ENCODE measurements around the gene CACNG8. TPM values are rescaled to one million over a fixed set of nuclear protein-coding genes. Genes with fewer than 3 reads are reported as not detected.

Gene CACNG8
- total and polyA plus RNA-seq, 2 donors = 0.05 TPM; not detected in 1

GRCh38 chr19:53958823-53959757, 3.6 kb upstream of the CACNG8 start:
- no peak for DNase-seq (ENCODE audit: low read depth in 6 of 9, low spot score in 9 of 9)
- 6% methylated on average over 22 of the region's 22 CpGs for WGBS

GRCh38 chr19:53960187-53960586, 2.5 kb upstream of the CACNG8 start:
- H3K27me3 ChIP-seq (ENCODE audit: control insufficient read depth in 2 of 2, insufficient read depth in 1 of 2, low read length in 1 of 2) = peaks cover 46 to 80% of the 10 kb centered on the region in 2 donors
- no peak overlapping the region for H3K4me3 ChIP-seq (ENCODE audit: low read length in 2 of 2)
- DNase-seq (ENCODE audit: low read depth in 6 of 9, low spot score in 9 of 9) = no peak

More at GRCh38 chr19:53958823-53959757, 3.6 kb upstream of the CACNG8 start:
- no peaks in the 10 kb centered on the region for H3K36me3 ChIP-seq (ENCODE audit: control insufficient read depth in 2 of 2, insufficient read depth in 2 of 2, low read length in 1 of 2)
- H3K4me3 ChIP-seq (ENCODE audit: low read length in 2 of 2) = no peak overlapping the region
- H3K9me3 ChIP-seq (ENCODE audit: control insufficient read depth in 2 of 2, insufficient read depth in 1 of 2, low read length in 1 of 2) = no peaks in the 10 kb centered on the region
- H3K27ac ChIP-seq (ENCODE audit: low read depth in 1 of 2, low read length in 1 of 2) = no peak overlapping the region
- H3K4me1 ChIP-seq (ENCODE audit: control insufficient read depth in 2 of 2, insufficient read depth in 2 of 2, low read length in 2 of 2) = no peaks in the 10 kb centered on the region
- H3K27me3 ChIP-seq (ENCODE audit: control insufficient read depth in 2 of 2, insufficient read depth in 1 of 2, low read length in 1 of 2) = peaks cover 46 to 69% of the 10 kb centered on the region in 2 donors

GRCh38 chr19:53960886-53961285, 1.9 kb upstream of the CACNG8 start:
- H3K4me1 ChIP-seq (ENCODE audit: control insufficient read depth in 2 of 2, insufficient read depth in 2 of 2, low read length in 2 of 2) = no peaks in the 10 kb centered on the region
- no peak overlapping the region for H3K4me3 ChIP-seq (ENCODE audit: low read length in 2 of 2)
- H3K9me3 ChIP-seq (ENCODE audit: control insufficient read depth in 2 of 2, insufficient read depth in 1 of 2, low read length in 1 of 2) = no peaks in the 10 kb centered on the region
- H3K27ac ChIP-seq (ENCODE audit: low read depth in 1 of 2, low read length in 1 of 2) = no peak overlapping the region
- H3K36me3 ChIP-seq (ENCODE audit: control insufficient read depth in 2 of 2, insufficient read depth in 2 of 2, low read length in 1 of 2) = no peaks in the 10 kb centered on the region
- DNase-seq (ENCODE audit: low read depth in 6 of 9, low spot score in 9 of 9) = no peak
- WGBS = 6% methylated on average over 8 of the region's 8 CpGs
- peaks cover 46 to 82% of the 10 kb centered on the region in 2 donors for H3K27me3 ChIP-seq (ENCODE audit: control insufficient read depth in 2 of 2, insufficient read depth in 1 of 2, low read length in 1 of 2)

More at GRCh38 chr19:53960187-53960586, 2.5 kb upstream of the CACNG8 start:
- H3K4me1 ChIP-seq (ENCODE audit: control insufficient read depth in 2 of 2, insufficient read depth in 2 of 2, low read length in 2 of 2) = no peaks in the 10 kb centered on the region
- H3K9me3 ChIP-seq (ENCODE audit: control insufficient read depth in 2 of 2, insufficient read depth in 1 of 2, low read length in 1 of 2) = no peaks in the 10 kb centered on the region
- H3K36me3 ChIP-seq (ENCODE audit: control insufficient read depth in 2 of 2, insufficient read depth in 2 of 2, low read length in 1 of 2) = no peaks in the 10 kb centered on the region
- no peak overlapping the region for H3K27ac ChIP-seq (ENCODE audit: low read depth in 1 of 2, low read length in 1 of 2)
- 7% methylated on average over 10 of the region's 10 CpGs for WGBS

GRCh38 chr19:53961523-53962356, 997 bp upstream of the CACNG8 start:
- Histone ChIP-seq H3K27ac (ENCODE audit: low read depth in 1 of 2, low read length in 1 of 2) (no peak overlapping the region), H3K36me3 (ENCODE audit: control insufficient read depth in 2 of 2, insufficient read depth in 2 of 2, low read length in 1 of 2) (no peaks in the 10 kb centered on the region), H3K4me1 (ENCODE audit: control insufficient read depth in 2 of 2, insufficient read depth in 2 of 2, low read length in 2 of 2) (no peaks in the 10 kb centered on the region), H3K9me3 (ENCODE audit: control insufficient read depth in 2 of 2, insufficient read depth in 1 of 2, low read length in 1 of 2) (no peaks in the 10 kb centered on the region), H3K4me3 (ENCODE audit: low read length in 2 of 2) (no peak overlapping the region), H3K27me3 (ENCODE audit: control insufficient read depth in 2 of 2, insufficient read depth in 1 of 2, low read length in 1 of 2) (peaks cover 46 to 82% of the 10 kb centered on the region in 2 donors)
- 6% methylated on average over 32 of the region's 32 CpGs for WGBS
- DNase-seq (ENCODE audit: low read depth in 6 of 9, low spot score in 9 of 9) = no peak

GRCh38 chr19:53965091-53965490, 2.4 kb downstream of the CACNG8 start:
- H3K36me3 ChIP-seq (ENCODE audit: control insufficient read depth in 2 of 2, insufficient read depth in 2 of 2, low read length in 1 of 2) = no peaks in the 10 kb centered on the region
- H3K27ac ChIP-seq (ENCODE audit: low read depth in 1 of 2, low read length in 1 of 2) = no peak overlapping the region
- peaks cover 30 to 49% of the 10 kb centered on the region in 2 donors for H3K27me3 ChIP-seq (ENCODE audit: control insufficient read depth in 2 of 2, insufficient read depth in 1 of 2, low read length in 1 of 2)
- no peak for DNase-seq (ENCODE audit: low read depth in 6 of 9, low spot score in 9 of 9)
- H3K4me1 ChIP-seq (ENCODE audit: control insufficient read depth in 2 of 2, insufficient read depth in 2 of 2, low read length in 2 of 2) = no peaks in the 10 kb centered on the region
- WGBS = 79% methylated on average over 11 of the region's 11 CpGs
- no peak overlapping the region for H3K4me3 ChIP-seq (ENCODE audit: low read length in 2 of 2)
- H3K9me3 ChIP-seq (ENCODE audit: control insufficient read depth in 2 of 2, insufficient read depth in 1 of 2, low read length in 1 of 2) = no peaks in the 10 kb centered on the region

GRCh38 chr19:53966931-53967330, 4.2 kb downstream of the CACNG8 start:
- H3K4me3 ChIP-seq (ENCODE audit: low read length in 2 of 2) = no peak overlapping the region
- peaks cover 14 to 38% of the 10 kb centered on the region in 2 donors for H3K27me3 ChIP-seq (ENCODE audit: control insufficient read depth in 2 of 2, insufficient read depth in 1 of 2, low read length in 1 of 2)
- no peaks in the 10 kb centered on the region for H3K4me1 ChIP-seq (ENCODE audit: control insufficient read depth in 2 of 2, insufficient read depth in 2 of 2, low read length in 2 of 2)
- no peaks in the 10 kb centered on the region for H3K9me3 ChIP-seq (ENCODE audit: control insufficient read depth in 2 of 2, insufficient read depth in 1 of 2, low read length in 1 of 2)
- DNase-seq (ENCODE audit: low read depth in 6 of 9, low spot score in 9 of 9) = no peak
- H3K36me3 ChIP-seq (ENCODE audit: control insufficient read depth in 2 of 2, insufficient read depth in 2 of 2, low read length in 1 of 2) = no peaks in the 10 kb centered on the region
- 87% methylated on average over 7 of the region's 7 CpGs for WGBS
- no peak overlapping the region for H3K27ac ChIP-seq (ENCODE audit: low read depth in 1 of 2, low read length in 1 of 2)

- H3K36me3 ChIP-seq (ENCODE audit: control insufficient read depth in 2 of 2, insufficient read depth in 2 of 2, low read length in 1 of 2) = no peaks in the 10 kb centered on the region
- peaks cover 0 to 21% of the 10 kb centered on the region in 2 donors for H3K27me3 ChIP-seq (ENCODE audit: control insufficient read depth in 2 of 2, insufficient read depth in 1 of 2, low read length in 1 of 2)
- WGBS = 95% methylated on average over 6 of the region's 6 CpGs
- no peaks in the 10 kb centered on the region for H3K4me1 ChIP-seq (ENCODE audit: control insufficient read depth in 2 of 2, insufficient read depth in 2 of 2, low read length in 2 of 2)
- no peaks in the 10 kb centered on the region for H3K9me3 ChIP-seq (ENCODE audit: control insufficient read depth in 2 of 2, insufficient read depth in 1 of 2, low read length in 1 of 2)
- H3K27ac ChIP-seq (ENCODE audit: low read depth in 1 of 2, low read length in 1 of 2) = no peak overlapping the region
- no peak overlapping the region for H3K4me3 ChIP-seq (ENCODE audit: low read length in 2 of 2)
- DNase-seq (ENCODE audit: low read depth in 6 of 9, low spot score in 9 of 9) = no peak
Measured at GRCh38 chr19:53969366-53969765, 6.6 kb downstream of the CACNG8 start.

GRCh38 chr19:53971673-53972072, 8.9 kb downstream of the CACNG8 start:
- peaks cover 0 to 7% of the 10 kb centered on the region in 2 donors for H3K27me3 ChIP-seq (ENCODE audit: control insufficient read depth in 2 of 2, insufficient read depth in 1 of 2, low read length in 1 of 2)
- 14% methylated on average over 10 of the region's 10 CpGs for WGBS
- no peaks in the 10 kb centered on the region for H3K36me3 ChIP-seq (ENCODE audit: control insufficient read depth in 2 of 2, insufficient read depth in 2 of 2, low read length in 1 of 2)
- no peaks in the 10 kb centered on the region for H3K4me1 ChIP-seq (ENCODE audit: control insufficient read depth in 2 of 2, insufficient read depth in 2 of 2, low read length in 2 of 2)
- no peaks in the 10 kb centered on the region for H3K9me3 ChIP-seq (ENCODE audit: control insufficient read depth in 2 of 2, insufficient read depth in 1 of 2, low read length in 1 of 2)
- no peak for DNase-seq (ENCODE audit: low read depth in 6 of 9, low spot score in 9 of 9)
- H3K27ac ChIP-seq (ENCODE audit: low read depth in 1 of 2, low read length in 1 of 2) = no peak overlapping the region
- no peak overlapping the region for H3K4me3 ChIP-seq (ENCODE audit: low read length in 2 of 2)

All from thymus (tissue), 11 donors.